Measurements from ENCODE around the gene KLK3. TPM values are rescaled to one million over a fixed set of nuclear protein-coding genes. Genes with fewer than 3 reads are reported as not detected.
"Not testable (repeated sequence)": the region's sequence is repeated elsewhere in the genome, so short reads cannot be mapped to it uniquely, and the experiment has no call there.

KLK3 gene
- total RNA-seq, 2 donors from 2014 or later, result not detected

GRCh38 chr19:50889638-50890037 lies 34.9 kb downstream of the KLK3 start:
- Mint-ChIP-seq H3K36me3 (ENCODE audit: low read depth) (peaks cover 6% of the 10 kb centered on the region), H3K27ac (no peak overlapping the region), H3K27me3 (peaks cover 78% of the 10 kb centered on the region), H3K4me3 (no peak overlapping the region), H3K4me1 (no peaks in the 10 kb centered on the region)
- H3K9me3 ChIP-seq (ENCODE audit: control insufficient read depth, low read length, poor library complexity, severe bottlenecking), result no peaks in the 10 kb centered on the region
- DNase-seq, result no peak
- no peak for ATAC-seq

GRCh38 chr19:50890422-50891252 lies 35.9 kb downstream of the KLK3 start:
- H3K27ac Mint-ChIP-seq, result no peak overlapping the region
- H3K36me3 Mint-ChIP-seq (ENCODE audit: low read depth), result peaks cover 6% of the 10 kb centered on the region
- no peak overlapping the region for H3K4me3 Mint-ChIP-seq
- ATAC-seq (no peak), DNase-seq (no peak)
- peaks cover 68% of the 10 kb centered on the region for H3K27me3 Mint-ChIP-seq
- no peaks in the 10 kb centered on the region for H3K9me3 ChIP-seq (ENCODE audit: control insufficient read depth, low read length, poor library complexity, severe bottlenecking)
- H3K4me1 Mint-ChIP-seq, result no peaks in the 10 kb centered on the region

- Mint-ChIP-seq H3K4me1 (no peaks in the 10 kb centered on the region), H3K36me3 (ENCODE audit: low read depth) (peaks cover 6% of the 10 kb centered on the region), H3K27ac (no peak overlapping the region), H3K27me3 (peaks cover 63% of the 10 kb centered on the region), H3K4me3 (no peak overlapping the region)
- DNase-seq, result no peak
- ATAC-seq, result no peak
- no peaks in the 10 kb centered on the region for H3K9me3 ChIP-seq (ENCODE audit: control insufficient read depth, low read length, poor library complexity, severe bottlenecking)
Measured at GRCh38 chr19:50891253-50891625, 36.5 kb downstream of the KLK3 start.

GRCh38 chr19:50893047-50893736 lies 38.5 kb downstream of the KLK3 start:
- Mint-ChIP-seq H3K4me1 (peaks cover 2% of the 10 kb centered on the region), H3K4me3 (no peak overlapping the region), H3K36me3 (ENCODE audit: low read depth) (peaks cover 2% of the 10 kb centered on the region), H3K27ac (no peak overlapping the region), H3K27me3 (peaks cover 62% of the 10 kb centered on the region)
- no peak for ATAC-seq
- no peaks in the 10 kb centered on the region for H3K9me3 ChIP-seq (ENCODE audit: control insufficient read depth, low read length, poor library complexity, severe bottlenecking)
- no peak for DNase-seq

GRCh38 chr19:50894478-50895356 lies 40.0 kb downstream of the KLK3 start:
- ATAC-seq (no peak), DNase-seq (no peak)
- Mint-ChIP-seq H3K27ac (no peak overlapping the region), H3K36me3 (ENCODE audit: low read depth) (no peaks in the 10 kb centered on the region), H3K4me1 (peaks cover 2% of the 10 kb centered on the region), H3K4me3 (no peak overlapping the region), H3K27me3 (peaks cover 62% of the 10 kb centered on the region)
- H3K9me3 ChIP-seq (ENCODE audit: control insufficient read depth, low read length, poor library complexity, severe bottlenecking), result no peaks in the 10 kb centered on the region

GRCh38 chr19:50896089-50896590 lies 41.4 kb downstream of the KLK3 start:
- H3K4me3 Mint-ChIP-seq; H3K9me3 ChIP-seq (ENCODE audit: control insufficient read depth, low read length, poor library complexity, severe bottlenecking); DNase-seq; ATAC-seq; H3K36me3 Mint-ChIP-seq (ENCODE audit: low read depth); H3K4me1 Mint-ChIP-seq: not testable (repeated sequence)
- Mint-ChIP-seq H3K27me3 (peaks cover 62% of the 10 kb centered on the region), H3K27ac (peak overlapping the region; percentile 29)

GRCh38 chr19:50896591-50897190 lies 42.0 kb downstream of the KLK3 start:
- Mint-ChIP-seq H3K27ac (peak overlapping the region; percentile 29), H3K4me3 (no peak overlapping the region), H3K4me1 (peaks cover 2% of the 10 kb centered on the region), H3K27me3 (peaks cover 57% of the 10 kb centered on the region), H3K36me3 (ENCODE audit: low read depth) (no peaks in the 10 kb centered on the region)
- ATAC-seq, result peak; percentile 77
- no peak for DNase-seq
- H3K9me3 ChIP-seq (ENCODE audit: control insufficient read depth, low read length, poor library complexity, severe bottlenecking), result no peaks in the 10 kb centered on the region

GRCh38 chr19:50897191-50897607 lies 42.5 kb downstream of the KLK3 start:
- H3K27me3 Mint-ChIP-seq, result peaks cover 52% of the 10 kb centered on the region
- no peak overlapping the region for H3K27ac Mint-ChIP-seq
- DNase-seq (no peak), ATAC-seq (peak; percentile 35)
- no peak overlapping the region for H3K4me3 Mint-ChIP-seq
- peaks cover 2% of the 10 kb centered on the region for H3K4me1 Mint-ChIP-seq
- H3K9me3 ChIP-seq (ENCODE audit: control insufficient read depth, low read length, poor library complexity, severe bottlenecking), result no peaks in the 10 kb centered on the region
- H3K36me3 Mint-ChIP-seq (ENCODE audit: low read depth), result no peaks in the 10 kb centered on the region

- H3K9me3 ChIP-seq (ENCODE audit: control insufficient read depth, low read length, poor library complexity, severe bottlenecking), result no peaks in the 10 kb centered on the region
- Mint-ChIP-seq H3K4me1 (peaks cover 2% of the 10 kb centered on the region), H3K27me3 (peaks cover 48% of the 10 kb centered on the region), H3K36me3 (ENCODE audit: low read depth) (no peaks in the 10 kb centered on the region), H3K27ac (no peak overlapping the region), H3K4me3 (no peak overlapping the region)
- ATAC-seq (no peak), DNase-seq (no peak)
Measured at GRCh38 chr19:50897612-50898011, 42.9 kb downstream of the KLK3 start.

- Mint-ChIP-seq H3K4me1 (peaks cover 2% of the 10 kb centered on the region), H3K36me3 (ENCODE audit: low read depth) (no peaks in the 10 kb centered on the region), H3K27ac (no peak overlapping the region), H3K4me3 (no peak overlapping the region), H3K27me3 (peaks cover 44% of the 10 kb centered on the region)
- no peak for DNase-seq
- no peaks in the 10 kb centered on the region for H3K9me3 ChIP-seq (ENCODE audit: control insufficient read depth, low read length, poor library complexity, severe bottlenecking)
- no peak for ATAC-seq
Measured at GRCh38 chr19:50898018-50898417, 43.3 kb downstream of the KLK3 start.

- no peaks in the 10 kb centered on the region for H3K9me3 ChIP-seq (ENCODE audit: control insufficient read depth, low read length, poor library complexity, severe bottlenecking)
- no peak for ATAC-seq
- Mint-ChIP-seq H3K4me3 (no peak overlapping the region), H3K27ac (no peak overlapping the region), H3K36me3 (ENCODE audit: low read depth) (no peaks in the 10 kb centered on the region), H3K27me3 (peaks cover 44% of the 10 kb centered on the region), H3K4me1 (peaks cover 2% of the 10 kb centered on the region)
- DNase-seq, result no peak
Measured at GRCh38 chr19:50899569-50899968, 44.9 kb downstream of the KLK3 start.

- H3K36me3 Mint-ChIP-seq (ENCODE audit: low read depth), result peaks cover 2% of the 10 kb centered on the region
- peaks cover 43% of the 10 kb centered on the region for H3K27me3 Mint-ChIP-seq
- H3K4me3 Mint-ChIP-seq, result no peak overlapping the region
- H3K4me1 Mint-ChIP-seq, result peaks cover 3% of the 10 kb centered on the region
- ATAC-seq, result no peak
- DNase-seq, result no peak
- H3K27ac Mint-ChIP-seq, result no peak overlapping the region
- no peaks in the 10 kb centered on the region for H3K9me3 ChIP-seq (ENCODE audit: control insufficient read depth, low read length, poor library complexity, severe bottlenecking)
Measured at GRCh38 chr19:50902640-50903039, 47.9 kb downstream of the KLK3 start.
